Measurements from ENCODE around the gene TMEM169.

TMEM169 gene, protein sequence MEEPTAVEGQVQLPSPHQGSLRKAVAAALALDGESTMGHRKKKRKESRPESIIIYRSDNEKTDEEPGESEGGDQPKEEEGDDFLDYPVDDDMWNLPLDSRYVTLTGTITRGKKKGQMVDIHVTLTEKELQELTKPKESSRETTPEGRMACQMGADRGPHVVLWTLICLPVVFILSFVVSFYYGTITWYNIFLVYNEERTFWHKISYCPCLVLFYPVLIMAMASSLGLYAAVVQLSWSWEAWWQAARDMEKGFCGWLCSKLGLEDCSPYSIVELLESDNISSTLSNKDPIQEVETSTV

DNA sequence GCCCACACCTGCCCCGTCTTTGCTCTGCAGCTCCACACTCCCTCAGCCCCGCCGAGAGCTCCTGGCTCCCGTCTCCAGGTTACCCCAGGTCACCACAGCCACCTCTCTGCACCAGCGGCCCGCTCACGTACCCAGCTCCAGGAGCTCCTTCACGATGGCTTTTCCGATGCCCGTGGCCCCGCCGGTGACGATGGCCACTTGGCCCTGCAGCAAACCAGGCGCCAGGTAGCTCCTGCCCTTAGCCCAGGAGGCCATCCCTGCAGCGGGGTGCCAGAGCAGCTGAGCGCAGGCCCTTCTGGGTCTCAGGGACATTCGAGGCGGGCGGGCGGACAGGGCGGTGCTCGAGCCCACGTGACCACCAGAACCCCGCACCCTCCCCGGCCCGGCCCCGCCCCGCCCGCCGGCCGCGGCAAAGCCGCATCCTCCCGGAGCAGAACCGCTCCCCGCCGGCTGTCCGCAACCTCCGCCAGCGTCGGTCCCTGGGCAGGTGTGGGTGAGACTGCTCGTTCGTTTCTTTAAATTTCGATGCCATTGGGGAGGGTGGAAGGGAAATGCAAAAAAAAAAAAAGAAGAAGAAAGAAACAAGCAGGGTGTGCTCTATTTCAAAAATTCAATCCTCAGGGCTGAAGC is at the start of gene TMEM169, which contains the start of gene PECR:
Gene TMEM169 (plus strand): TSS at position 433 of the 630 bp plus-strand sequence. CDS start 14,045 bp downstream, outside the sequence.
Gene PECR (minus strand): TSS at position 323 of the 630 bp plus-strand sequence. CDS start 68 bp downstream, at position 255.
- DNase-seq (ENCODE audit: low spot score), result peak; percentile 61

DNA sequence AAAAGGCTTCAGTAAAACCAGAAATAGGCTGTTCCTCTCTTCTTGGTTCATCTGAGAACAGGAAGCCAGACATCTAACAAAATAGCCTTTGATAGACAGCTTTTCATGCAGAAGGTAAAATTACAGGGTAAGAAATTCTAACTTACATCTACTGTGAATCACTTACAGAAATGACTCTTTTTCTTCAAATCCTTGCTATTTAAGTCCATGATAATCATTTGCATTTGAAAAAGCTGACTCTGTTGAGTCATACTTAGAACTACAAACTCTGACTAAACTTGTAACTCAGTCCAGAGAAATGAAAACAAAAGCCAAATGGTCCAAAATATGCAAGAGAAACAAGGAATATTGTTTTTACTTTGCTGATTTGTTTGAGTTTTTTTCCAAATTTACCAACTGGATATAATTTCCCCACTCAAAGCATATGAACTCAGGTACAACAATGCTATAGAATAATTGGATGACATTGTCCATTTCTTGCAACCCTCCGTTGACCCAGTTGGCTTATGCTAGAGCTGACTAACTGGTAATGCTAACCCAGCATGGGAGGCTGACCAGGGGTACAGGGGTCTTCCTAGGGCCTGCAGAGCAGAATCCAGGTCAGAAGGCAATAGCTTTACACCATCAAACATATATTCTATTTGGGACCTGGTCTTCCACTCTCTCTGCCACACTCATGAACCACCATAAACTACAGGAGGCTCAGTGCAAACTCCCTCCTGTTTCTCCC is 49.6 kb upstream of the TMEM169 start:
- no peak for DNase-seq (ENCODE audit: low spot score)

DNA sequence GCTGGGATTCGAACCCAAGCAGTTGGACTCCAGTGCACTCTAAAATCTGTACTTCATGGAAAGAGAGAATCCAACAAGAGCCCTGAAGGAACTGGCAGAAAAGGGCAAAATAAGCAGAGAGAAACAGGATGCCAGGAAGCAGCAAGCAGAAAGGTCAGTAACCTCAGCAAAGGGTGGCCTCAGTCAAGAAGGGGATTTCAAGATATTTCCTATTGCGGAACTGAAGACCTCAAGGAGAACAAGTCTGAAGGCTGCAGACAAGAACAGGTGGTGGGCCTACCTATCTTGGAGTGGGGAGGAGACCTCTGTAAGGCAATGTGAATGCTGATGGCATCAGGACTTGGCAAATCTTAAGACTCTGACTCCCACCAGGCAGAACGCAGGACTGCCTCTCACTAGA is 48.3 kb upstream of the TMEM169 start:
- no peak for DNase-seq (ENCODE audit: low spot score)

DNA sequence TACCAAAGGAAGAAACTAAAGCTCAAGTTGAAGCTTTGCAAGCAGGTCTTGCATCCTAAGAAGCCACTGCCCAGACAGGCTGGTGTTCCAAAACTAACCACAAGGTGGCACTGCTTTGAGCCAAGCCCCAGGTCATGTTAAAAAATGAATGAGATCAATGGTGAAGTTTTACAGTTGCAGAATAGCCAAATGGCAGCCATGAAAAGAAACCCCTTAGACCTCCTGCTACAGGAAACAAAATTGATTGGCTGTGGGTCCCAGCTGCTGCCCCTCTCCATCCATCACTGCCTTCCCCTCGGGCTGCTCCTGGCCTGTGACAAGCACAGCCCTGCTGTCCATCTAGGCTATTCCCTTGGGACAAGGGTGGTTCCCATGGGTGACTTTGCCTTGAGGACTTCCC is 47.7 kb upstream of the TMEM169 start:
- peak; percentile 72 for DNase-seq (ENCODE audit: low spot score)

DNA sequence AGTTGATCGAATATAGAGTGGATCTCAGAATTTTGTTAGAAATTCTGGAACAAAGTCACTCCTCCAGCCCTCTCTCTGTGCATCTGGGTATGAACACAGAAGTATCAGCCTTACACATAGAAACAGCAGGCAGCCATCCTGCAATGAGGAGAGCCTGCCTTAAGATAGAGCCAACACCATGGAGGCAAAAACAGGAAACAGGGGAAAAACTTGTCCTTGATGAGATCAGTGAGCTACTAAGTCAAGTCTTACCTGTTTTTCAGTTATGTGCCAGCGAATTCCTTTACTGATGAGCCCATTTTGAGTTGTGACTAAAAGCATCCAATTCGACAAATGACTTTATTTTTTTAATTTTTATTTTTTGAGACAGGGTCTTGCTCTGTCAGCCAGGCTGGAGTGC is 41.8 kb upstream of the TMEM169 start:
- no peak for DNase-seq (ENCODE audit: low spot score)

DNA sequence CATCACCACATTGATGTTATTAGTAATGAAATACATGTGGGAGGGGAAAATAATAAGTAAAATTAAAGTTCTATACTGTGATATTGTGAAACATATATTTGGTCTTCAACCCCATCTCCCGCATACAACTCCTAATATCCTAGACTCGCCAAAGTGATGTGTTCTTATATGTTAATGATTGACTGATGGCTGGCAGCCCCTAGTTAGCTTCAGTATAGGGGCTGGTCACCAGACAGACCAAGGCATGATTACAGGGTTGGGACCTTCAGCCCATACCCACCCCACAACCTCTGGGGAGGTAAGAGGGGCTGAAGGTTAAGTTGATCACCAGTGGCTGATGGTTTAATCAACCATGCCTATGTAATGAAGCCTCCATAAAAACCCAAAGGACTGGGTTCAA is 40.3 kb upstream of the TMEM169 start:
- no peak for DNase-seq (ENCODE audit: low spot score)

DNA sequence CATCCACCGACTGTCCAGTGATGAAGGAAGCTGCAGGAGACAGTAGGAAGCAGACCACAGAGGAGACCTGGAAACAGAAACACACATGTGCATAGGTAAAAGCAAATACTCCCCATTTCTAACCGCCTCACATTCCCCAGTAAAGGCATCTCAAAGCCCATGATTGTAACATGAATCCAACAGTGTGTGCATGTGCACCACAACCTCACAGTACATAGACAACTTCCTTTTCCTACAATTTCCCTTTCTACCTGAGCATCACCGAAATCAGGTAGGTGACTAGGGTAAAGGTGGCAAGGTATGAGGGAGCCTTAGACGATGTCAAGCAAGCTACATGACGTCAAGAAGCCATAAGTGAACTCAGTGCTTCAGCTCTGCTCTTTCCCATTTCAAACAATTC is 37.8 kb upstream of the TMEM169 start:
- DNase-seq (ENCODE audit: low spot score), result no peak

DNA sequence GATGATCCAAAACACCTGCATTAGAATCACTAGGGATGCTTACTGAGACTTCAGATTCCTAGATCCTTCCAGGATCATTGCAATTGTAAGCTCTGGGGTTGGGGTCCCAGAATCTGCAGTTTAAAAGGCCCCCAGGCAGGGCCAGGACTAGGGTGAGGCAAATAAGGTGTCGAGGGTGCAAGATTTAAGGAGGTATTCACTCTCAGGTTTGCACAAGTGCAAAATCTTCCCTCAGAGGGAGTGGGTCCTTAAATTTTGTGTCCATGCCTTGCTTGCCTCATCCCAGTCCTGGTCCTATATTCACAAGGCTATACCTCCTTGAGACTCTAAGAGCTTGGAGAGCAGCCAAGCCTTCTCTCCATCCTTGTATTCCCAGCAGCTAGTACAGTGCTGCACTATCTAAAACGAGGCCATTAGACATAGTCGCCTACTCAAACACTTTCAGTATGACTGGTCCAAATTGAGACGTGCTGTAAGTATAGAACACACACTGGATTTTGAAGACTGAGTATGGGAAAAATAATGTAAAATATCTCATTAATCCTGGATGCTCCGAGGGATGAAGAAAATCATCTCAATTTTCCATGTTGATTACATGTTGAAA is 36.7 kb upstream of the TMEM169 start:
- DNase-seq (ENCODE audit: low spot score), result no peak

DNA sequence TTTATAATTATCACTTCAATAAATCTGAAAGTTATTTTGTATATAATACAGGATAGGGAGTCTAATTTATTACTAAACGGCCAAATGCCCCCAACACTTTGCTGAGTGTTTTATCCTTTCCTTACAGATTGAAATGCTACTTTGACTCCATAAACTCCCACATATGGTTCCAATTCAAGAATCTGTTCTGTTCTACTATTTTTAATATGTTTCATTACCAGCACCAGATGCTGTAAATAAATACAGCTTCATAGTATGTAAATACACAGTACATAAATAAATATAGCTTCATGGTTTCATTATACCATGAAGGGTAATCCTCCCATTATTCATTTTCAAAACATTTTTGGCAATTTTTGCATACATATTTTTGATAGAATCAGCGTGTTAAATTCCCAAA is 34.3 kb upstream of the TMEM169 start:
- no peak for DNase-seq (ENCODE audit: low spot score)

DNA sequence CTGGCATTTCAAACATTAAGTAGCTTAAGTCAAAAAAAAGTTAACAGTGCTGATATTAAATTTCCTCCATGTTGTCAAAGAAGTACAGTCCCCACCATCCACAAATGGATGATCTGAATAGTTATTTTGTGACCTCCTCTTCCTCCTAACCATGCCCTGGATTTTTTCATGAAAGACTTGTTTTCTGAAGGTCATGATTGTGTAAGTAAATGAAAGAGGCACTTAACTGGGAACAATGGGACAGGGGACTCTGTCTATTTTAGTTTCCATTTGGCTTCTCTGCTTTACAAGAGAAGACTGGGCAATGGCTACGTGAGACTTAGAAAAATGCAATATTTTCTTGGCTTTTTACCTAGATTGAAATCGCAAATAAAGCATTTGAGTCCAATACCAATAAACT is 32.3 kb upstream of the TMEM169 start:
- no peak for DNase-seq (ENCODE audit: low spot score)

DNA sequence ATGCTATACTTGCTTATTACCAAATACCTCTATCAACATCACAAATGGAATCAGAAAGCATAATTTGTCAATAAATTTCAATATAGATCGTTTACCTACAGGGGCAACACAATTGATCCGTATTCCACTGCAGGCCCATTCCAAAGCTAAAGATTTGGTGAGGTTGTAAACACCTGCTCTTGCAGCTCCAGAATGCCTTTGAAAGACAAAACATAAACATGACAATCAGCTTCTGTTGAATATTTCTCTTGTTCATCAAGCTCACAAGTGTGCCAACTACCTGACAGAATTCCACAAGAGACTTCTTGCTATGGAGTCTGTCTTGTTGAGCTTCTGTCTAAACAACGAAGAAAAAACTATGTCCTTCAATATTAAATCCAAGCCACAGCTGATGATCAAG is 30.4 kb upstream of the TMEM169 start:
- no peak for DNase-seq (ENCODE audit: low spot score)

DNA sequence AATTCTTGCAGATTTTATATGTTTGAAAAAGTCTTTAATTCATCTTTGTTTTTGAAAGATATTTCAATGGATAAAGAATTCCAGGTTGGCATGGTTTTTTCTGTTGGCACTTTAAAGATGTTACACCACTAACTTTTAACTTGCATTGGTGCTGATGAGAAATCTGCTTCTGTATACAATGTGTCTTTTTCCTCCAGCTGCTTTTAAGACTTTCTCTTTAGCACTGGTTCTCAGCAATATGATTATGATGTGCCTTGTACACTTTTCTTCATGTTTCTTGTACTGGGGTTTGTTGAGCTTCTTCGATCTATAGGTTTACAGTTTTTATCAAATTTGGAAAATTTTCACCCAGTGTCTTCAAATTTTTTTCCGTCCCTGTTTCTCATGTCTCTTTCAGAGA is 29.3 kb upstream of the TMEM169 start:
- DNase-seq (ENCODE audit: low spot score), result no peak

DNA sequence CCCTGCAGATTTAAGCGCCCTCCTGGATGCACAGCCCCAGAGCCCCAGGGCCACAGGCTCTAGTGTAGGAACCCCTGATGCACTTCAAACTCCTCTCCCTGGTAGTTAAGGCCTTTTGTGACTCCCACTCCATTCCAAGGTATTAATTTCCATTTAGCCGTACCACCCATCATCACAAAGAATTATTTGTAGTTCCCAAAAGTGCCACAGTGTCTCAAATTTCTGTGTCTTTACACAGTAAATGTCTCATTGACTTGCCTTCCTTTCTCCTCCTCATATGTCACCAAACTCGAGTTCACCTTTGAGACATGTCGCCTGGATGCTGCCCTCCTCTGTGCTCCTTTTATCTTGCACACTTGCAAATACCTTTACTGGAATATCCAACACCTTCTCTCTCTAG is 26.0 kb upstream of the TMEM169 start:
- no peak for DNase-seq (ENCODE audit: low spot score)

DNA sequence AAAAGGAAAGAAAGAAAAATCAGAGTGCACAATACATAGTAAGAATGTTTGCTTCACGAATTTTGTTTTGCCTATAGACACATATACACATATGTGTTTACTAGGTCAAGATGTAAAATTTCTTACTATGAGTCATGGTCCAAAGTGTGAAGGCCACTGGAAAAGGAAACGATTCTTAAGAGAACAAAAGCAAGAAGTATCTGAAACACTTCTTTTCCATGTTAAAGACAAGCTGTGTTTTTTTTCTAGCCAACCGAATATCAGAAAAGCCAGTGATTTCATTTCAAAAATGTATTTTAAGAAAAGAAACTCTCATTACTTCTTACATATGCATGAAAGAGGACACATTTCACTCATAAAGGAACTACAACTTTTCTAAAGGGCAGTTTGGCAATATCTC is 25.0 kb upstream of the TMEM169 start:
- no peak for DNase-seq (ENCODE audit: low spot score)

DNA sequence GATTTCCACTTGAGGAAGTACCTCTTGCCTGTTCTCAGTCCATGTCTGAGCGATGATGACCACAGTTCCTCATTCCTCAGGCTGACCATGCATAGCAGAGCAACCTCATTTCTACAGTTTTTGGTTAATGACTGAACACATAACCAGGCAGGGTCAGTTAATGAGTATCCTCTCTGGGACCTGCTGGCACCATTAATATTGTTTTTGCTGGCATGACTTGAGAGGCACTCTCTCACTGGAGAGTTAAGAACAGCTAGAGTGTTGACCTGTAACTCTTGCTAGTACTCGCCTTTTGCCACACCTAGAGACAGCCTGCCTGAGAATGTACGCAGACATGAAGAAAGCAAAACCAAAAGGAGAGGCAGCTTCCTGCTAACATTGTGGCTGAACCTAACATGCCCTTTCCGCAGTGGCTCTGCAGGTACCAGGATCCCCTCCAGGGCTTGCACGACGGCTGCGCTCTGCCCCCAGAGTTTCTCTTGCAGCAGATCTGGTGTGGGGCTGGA is 24.0 kb upstream of the TMEM169 start:
- DNase-seq (ENCODE audit: low spot score), result no peak

DNA sequence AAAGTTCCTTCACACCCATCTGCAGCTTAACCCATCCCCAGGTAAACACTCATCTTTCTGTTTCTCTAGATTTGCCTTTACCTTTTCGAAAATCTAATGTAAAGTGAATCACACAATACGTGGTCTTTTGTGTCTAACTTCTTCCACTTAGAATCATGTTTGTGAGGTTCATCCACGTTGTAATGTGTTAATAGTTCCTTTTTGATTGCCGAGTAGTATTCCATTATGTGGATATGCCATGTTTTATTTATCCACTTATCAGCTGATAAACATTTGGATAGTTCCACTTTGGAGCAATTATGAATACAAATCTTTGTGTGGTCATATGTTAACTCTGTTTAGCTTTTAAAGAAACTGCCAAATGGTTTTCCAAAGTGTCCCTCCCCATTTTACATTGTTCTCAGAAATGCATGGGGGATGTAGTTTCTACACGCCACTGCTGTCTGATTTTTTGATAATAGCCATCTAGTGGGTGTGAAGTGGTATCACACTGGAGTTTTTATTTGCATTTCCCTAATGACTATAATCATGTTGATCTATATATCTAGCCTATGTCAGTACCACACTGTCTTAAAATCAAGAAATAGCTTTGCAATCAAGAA is 22.4 kb upstream of the TMEM169 start:
- no peak for DNase-seq (ENCODE audit: low spot score)

DNA sequence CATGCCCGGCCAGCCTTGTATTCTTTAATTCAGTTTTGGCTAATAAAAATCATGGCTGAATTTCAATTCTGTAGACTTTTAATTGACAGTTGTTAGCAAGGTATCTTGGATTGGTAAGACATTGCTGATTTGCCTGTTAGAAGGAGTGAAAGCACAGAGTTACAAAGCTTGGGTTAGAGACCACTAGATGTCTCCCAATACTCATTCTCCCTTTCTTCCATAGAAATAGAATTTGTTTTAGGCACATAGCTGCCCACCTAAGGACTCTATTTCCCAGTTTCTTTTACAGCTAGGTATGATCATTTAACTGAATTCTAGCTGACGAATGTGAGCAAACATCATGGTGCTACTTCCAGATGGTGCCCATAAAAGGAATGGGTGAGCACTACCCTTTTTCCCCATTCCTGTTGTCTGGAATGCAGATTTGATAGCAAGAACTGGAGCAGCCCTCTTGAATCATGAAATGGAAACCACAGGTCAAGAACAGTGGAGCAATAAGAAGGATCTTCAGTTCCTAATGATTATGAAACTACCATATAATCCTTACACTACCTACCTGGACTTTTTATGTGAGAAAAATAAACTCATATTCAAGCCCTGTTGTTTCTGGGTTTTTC is 17.6 kb upstream of the TMEM169 start:
- no peak for DNase-seq (ENCODE audit: low spot score)

DNA sequence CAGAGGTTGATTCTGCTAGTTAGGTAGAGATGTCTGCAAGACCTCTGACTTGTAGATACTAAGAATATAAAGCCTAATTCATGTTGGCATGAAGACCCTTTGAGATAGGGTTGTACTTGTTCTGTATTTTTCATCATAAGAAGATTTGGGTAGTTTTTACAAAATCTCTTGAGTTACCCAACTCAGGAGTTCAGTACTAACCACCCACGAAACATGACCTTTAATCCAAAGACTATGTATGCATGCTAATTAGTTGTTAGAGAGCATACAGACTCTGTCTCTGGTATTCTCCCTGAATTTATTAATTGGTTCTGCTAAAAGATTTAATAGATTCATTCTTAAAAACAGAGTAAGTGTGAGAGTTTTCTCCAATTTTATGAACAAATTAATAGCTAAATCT is 17.1 kb upstream of the TMEM169 start:
- no peak for DNase-seq (ENCODE audit: low spot score)

DNA sequence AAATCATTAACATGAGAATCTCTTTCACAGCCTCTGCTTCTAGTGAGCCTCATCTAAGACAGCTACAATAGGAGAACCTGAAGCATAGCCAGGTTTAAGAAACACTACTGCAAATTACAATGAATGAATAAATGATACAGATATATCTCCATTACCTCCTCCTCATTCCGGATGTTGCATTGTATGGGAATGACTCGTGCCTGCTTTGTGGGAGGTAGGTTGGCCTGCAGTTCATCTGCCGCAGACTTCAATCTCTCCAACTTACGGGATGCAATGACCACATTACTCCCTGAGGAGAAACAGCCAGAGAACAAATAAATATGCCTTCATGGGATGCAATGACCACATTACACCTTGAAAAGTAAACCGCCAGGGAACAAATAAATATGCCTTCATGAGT is 15.5 kb upstream of the TMEM169 start:
- no peak for DNase-seq (ENCODE audit: low spot score)

DNA sequence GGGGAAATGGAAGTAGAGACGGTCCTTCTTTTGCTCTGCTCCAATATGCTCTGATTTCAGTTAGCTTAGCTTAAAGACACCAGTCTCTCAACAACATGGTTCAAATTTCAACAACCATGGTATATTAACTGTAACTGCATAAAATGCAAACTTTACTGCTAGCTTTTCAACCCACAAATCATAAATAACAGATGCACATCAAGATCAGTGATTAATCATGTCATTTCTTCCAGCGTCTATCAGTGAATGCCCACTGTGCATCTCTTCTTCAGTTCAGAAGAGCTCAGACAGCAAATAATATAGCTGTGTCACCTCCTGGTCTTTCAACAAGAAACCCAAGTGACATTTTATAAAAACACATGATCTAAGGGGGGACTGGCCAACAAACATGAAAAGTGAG is 12.7 kb upstream of the TMEM169 start:
- DNase-seq (ENCODE audit: low spot score), result no peak

DNA sequence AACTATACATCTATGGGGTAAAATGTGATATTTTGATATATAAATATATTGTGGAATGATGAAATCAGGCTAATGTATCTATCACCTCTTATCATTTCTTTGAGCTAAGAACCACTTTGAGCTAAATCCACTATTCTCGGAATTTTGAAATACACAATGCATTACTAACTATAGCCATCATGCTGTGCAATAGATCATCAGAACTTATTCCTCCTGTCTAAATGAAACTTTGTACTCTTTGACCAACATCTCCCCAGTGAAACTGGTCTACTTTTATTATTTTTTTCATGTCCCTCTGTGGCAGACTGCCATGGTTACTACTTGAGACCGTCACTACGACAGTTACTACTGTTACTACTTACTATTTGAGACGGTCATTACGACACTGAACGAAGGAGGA is 11.5 kb upstream of the TMEM169 start:
- DNase-seq (ENCODE audit: low spot score), result no peak

Measured in hematopoietic multipotent progenitor cell treated with erythropoietin and hydrocortisone succinate and interleukin-3 and kit ligand, for 17 days (in vitro differentiated cells).